SKM-1 (cell line): Measurements from ENCODE around the gene ROBO1.

Source experiments
- DNase-seq: peaks from one replicate; lab custom pipeline; 2025; ENCODE audit not compliant: unreplicated experiment; lab: John Stamatoyannopoulos, UW

The ROBO1 gene

DNA sequence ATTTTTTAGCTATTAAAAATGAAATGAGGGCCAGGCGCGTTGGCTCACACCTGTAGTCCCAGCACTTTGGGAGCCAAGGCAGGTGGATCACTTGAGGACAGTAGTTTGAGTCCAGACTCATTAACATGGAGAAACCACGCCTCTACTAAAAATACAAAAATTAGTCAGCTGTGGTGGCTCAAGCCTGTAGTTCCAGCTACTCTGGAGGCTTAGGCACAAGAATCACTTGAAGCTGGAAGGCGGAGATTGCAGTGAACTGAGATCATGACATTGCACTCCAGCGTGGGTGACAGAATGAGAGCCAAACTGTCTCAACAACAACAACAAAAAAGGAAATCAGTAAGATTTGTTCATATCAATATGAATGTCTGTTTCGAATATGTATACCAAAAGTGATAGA lies 517.1 kb downstream of the ROBO1 start:
- DNase-seq = no peak

DNA sequence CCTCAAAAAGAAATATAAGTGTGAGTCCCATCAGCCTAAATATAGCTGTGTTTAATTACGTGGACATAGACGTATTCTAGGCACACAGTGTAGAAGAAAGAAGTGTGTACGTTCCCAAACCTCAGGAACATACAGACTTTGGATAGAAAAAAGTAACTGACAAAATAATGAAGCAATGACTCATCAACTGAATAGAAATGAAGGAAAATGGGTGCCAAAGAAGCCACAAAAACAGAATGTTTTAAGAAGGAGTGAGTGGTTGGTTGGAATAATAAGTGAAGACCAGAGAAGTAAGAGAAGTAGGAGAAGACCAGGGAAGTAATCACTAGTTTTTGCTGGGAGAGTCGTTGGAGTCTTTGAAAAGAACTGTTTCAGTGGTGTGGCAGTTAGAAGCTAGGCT lies 518.1 kb downstream of the ROBO1 start:
- no peak for DNase-seq

DNA sequence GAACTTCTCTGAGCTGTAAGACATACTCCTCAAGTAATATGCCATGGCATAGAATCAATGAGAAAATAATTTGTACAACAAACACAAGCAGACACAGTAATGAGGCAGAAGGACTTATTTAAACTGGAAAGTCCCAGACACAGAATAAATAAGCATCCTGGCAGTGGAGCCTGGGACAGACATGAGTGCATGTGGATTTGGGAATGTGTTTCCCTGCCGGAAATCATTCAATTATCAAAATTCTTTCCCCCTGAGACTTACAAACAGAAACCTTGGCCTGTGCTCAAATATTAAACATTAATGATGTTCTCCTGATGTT lies 520.1 kb downstream of the ROBO1 start:
- DNase-seq = no peak

DNA sequence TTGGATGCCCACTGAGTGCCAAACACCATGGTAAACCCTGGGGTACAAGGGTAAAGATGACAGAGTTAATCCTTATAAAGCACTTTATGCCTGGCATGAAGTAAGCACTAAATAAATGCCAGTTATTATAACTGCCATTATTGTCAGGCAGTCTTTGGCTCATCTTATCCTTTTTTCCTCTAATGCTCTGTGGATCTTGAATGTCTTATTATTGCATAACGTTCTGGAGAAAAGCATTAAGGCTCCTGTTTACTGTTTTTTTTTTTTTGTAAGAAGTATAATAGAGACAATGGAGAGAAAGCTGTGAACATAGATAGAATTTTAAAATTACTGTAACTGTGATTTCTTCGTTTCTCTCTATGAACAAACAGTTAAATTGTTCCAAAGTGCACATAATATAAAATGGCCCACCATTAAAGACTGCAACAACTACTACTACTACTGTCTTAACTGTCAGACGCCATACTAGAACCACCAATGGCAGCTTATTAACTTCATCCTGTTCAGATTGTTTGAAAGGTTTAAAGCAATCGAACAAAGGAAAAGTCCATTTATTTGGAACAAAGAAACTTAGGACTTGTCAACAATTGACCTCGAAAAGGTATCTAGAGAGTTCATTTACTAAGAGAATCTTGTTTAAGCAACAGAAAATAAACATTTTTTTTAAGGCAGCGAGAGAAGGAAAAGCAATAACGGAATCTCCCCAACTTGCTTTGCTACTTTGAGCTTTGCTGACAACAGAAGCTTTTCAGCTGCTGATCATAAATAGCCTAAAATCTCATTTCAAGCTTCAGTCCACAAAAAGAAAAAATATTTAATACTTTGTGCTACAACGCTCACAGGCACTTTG lies 520.7 kb downstream of the ROBO1 start:
- no peak for DNase-seq

DNA sequence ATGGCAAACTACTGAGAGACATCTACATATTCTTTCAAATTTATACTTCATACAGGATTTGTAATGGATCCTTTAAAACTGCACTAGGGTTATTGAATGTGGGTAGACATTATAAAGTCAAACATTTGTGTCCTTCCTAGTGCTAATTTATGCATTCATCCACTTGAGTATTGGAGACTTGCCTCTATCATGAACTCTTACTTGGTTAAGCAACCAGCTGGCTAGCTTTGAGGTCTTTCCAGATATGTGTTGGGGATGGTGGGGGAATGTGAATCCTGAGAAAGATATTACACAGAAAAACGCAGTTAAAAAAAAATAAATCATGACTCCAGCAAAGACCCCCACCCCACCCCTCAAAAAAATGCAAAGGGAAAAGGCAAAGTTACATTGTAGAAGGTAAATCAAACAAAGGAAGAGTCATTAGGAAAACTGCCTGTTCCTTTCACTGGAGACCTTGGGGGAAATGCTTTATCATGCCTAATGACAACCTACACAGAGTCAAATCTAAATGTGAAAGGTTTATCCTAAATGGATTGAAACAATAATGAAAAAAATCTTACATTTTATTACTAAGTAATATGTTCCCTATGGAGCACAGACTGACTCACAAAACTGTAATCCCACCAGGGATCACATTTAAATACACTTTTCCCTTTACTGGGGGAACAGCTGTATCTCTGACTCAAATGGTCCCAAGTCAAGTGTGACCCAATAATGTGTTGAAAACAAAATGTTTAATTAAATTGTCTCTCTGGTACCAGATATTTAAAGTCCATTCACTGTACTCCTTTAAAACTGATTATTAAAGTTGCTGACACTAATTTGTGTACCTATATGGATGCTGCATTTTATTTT lies 522.3 kb downstream of the ROBO1 start:
- no peak for DNase-seq

DNA sequence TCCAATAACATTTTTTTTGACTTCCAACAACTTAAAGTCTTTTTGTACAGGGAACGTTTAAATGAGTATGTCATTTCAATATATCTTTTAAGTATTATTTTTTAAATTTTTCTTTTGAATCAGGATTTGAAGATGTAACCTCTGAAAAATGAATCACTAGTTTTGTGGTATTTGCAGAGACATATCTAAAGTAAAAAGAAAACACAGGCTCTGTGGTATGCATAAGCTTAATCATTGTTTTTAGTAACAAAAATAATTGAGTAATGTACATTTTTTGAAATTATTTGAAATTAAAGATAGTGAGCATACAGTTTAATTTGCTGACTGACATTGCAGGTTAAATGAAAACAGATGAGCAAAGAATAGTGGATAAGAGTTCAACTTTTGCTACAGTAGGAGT lies 531.3 kb downstream of the ROBO1 start:
- no peak for DNase-seq

DNA sequence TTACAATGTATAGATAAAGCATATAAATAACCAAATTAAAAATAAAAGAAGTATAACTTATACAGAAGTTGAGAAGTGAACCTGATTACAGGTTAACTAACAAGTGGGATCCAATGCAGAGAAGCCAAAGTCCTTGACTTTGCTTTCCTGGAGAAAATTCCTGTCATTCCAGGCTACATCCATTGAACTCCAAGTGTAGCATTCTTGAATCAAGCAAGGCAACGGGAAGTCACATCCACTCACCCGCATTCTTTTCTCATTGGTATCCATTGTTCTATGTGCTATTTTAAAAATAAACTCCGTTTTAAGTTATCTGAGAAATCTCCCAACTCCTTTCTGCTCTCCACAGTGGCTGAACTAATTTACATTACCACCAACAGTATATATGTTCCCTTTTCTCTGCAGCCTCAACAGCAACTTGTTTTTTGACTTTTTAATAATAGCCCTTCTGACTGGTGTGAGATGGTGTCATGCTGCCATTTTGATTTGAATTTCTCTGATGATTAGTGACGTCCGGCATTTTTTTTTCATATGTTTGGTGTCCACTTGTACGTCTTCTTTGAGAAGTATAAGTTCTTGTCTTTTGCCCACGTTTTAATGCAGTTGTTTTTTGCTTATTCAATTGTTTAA lies 534.3 kb downstream of the ROBO1 start:
- DNase-seq = no peak

DNA sequence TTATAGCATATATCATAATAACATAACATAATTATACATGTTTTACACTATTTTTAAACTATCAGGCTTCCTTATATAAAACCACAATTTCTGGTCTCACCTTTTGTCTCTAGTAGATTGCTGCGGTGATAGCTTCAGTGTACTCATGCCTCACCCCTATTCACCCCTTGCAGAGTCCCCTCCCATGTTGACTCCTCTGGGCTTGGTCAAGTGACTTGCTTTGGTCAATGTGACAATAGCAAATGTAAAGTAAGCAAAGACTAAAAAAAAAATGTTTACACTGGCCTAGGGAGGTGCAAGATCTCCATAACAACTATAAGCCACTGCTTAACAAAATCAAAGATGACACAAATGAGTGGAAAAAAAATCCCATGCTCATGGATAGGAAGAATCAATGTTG lies 537.5 kb downstream of the ROBO1 start:
- DNase-seq = no peak

DNA sequence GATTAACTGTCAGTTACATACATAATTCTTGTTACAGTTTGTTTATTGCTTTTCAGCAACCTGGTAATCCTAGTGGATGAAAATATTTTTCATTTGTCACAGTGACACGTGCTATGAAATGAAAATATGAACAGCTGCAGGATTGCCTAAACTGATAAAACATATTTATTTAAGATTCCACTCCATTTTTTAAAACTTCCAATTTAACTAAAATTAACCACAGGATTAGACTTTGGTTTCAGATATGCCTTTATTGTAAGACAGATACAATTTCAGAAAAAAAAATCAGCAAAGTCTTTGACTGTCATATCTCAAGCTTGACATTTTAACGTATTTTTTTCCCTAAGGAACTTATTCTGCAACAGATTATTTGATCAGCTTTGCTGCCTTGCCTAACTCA lies 550.7 kb downstream of the ROBO1 start:
- no peak for DNase-seq

DNA sequence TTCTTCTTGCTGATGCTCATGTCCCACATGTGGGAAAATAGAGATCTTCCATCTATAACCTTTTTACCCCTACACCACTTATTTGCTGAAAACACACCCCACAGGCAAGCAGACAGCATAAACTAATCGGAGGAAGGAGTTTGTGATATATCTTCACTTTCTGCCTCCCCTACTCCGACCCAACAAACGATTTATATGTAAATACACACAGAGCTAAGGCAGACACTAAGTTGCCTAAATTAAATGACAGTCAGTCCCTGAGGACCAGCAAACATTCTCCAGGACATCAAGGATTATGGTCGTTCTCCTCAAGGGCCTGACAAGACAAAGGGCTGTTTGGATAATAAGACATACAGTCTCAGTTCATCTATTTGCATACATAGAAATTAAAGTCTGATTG lies 552.5 kb downstream of the ROBO1 start:
- no peak for DNase-seq

DNA sequence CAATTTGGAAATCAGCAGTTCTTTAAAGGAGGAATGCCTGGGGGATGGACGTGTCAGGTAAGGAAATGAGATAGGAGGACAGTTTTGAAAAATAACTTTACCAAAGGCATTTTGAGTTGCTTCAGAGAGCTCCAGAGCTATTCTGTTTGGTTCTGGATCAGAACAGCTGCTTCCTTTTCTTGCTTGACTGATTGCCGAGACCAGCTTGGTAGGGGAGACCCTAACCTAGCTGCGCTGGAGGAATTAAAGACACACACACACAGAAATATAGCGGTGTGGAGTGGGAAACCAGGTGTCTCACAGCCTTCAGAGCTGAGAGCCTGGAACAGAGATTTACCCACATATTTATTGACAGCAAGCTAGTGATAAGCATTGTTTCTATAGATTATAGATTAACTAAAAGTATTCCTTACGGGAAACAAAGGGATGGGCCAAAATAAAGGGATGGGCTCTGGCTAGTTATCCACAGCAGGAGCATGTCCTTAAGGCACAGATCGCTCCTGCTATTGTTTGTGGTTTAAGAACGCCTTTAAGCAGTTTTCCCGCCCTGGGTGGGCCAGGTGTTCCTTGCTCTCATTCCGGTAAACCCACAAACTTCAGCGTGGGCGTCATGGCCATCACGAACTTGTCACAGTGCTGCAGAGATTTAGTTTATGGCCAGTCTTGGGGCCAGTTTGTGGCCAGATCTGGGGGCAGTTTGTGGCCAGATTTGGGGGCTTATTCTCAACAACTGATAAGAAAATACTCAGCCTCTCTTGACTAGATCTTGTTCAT lies 556.0 kb downstream of the ROBO1 start:
- DNase-seq = no peak

DNA sequence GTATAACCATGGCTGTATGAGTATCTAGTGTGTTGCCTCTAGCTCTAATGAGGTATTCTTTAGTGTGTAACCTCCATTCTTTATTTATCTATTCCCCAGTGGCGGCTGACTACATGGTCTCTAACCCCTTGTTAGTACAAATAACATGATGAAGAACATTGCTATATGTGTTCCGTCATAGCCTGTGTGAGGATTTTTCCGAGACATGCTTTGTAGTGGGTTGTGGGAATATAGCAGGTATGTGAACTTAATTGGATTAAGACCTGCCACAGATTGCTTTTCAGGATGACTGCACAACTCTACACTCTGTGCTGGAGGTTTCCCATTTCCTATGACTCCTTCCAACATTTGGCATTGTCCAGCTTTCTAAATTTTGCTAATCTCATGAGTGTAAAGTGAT lies 563.4 kb downstream of the ROBO1 start:
- DNase-seq = no peak

DNA sequence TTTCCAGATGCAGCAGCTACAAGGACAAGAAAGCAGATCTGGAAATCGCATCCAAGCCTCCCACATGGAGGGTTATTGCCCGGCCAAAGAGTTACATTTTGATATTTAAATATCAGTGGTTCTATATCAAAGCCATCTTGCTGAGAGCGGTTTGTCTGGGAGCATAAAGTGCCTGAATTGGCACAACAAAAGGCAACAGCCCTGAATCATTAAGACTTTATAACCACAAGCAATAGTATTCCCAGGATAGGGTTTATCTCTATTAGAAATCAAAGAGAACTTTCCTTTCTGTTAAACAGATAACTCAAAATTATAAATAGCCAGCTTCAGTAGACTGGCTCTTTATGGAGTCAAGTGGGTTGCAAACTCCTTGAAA lies 564.7 kb downstream of the ROBO1 start:
- no peak for DNase-seq

DNA sequence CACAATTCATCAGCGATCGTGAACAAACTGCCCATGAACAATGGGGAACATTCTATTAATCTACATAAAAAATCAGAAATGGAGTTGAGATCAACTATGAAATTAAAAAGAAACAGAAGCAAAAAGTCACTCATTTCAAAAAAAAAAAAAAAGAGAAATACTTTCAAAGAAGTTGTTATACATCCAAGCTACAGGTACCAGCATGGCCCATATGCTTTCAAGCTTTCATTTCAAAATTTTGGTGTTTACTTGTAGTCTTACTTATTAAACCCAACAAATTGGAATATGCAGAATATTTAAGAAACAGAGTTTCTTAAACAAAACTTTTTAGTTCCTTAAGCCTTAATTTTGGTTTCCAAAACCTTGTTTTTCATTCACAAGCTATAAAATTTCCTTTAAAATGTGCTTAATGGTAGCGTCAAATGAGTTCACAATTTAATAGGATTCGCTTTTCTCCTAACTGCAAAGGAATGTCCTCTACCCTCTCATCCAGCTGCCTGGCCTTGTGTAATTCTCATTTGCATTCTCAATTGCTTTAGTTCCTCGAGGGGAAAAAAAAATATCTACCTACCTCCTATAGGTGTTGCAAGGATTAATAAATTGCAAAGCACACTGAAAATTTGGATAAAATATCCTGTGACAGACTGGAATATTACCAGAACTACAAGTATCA lies 565.2 kb downstream of the ROBO1 start:
- DNase-seq = no peak

DNA sequence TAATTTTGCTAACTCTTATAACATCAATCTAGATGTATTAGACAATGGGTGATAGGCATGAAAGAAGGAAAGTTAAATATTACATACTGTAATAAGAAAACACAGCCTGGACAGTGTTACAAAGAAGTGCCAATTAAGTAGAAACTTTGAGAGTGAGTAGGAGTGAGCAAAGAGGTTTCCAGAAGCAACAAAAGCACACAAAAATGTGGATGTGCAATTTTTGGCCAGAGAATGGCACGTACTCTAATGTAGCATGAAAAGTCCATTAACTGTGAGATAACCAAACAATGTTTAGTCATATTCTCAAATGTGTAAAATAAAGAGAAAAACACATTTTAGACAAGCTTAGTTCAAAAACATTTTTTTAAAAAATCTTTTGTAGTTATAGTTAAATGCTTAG lies 567.3 kb downstream of the ROBO1 start:
- DNase-seq = no peak

DNA sequence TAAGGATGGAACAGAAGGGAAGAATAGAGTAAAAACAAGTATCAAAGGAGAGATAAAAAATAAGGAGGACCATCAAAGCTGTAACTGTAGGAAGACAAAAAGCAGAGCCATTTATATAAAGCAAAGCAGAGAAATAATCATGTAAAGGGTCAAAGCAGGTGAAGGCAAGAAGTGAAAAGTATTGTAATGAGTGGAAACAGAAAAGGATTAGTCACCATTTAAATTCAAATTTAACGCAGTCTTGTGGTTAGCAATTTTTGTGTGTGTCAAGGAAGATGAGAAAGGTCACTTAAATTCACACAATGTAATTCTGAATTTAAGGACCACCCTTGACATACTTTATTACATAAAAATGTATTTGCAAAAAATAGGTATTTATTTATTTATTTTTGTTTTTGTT lies 567.8 kb downstream of the ROBO1 start:
- no peak for DNase-seq

DNA sequence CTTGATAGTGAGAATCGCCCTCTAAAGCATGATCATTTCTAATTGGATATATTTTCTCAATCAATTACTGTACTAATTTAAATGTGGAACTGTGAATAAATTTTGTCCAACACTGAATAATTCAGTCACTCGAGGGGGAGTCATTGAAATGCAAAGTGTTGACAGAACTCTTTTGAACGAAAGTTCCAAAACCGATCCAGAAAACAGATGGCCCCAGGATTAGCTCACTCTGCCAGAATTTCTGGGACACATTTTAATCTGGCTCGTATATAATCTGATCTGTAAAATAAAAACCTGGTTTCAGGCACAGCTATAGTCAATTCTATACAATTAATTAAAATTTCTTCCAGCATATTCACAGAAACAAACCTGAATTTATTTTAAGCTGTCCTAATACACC lies 580.4 kb downstream of the ROBO1 start:
- no peak for DNase-seq

DNA sequence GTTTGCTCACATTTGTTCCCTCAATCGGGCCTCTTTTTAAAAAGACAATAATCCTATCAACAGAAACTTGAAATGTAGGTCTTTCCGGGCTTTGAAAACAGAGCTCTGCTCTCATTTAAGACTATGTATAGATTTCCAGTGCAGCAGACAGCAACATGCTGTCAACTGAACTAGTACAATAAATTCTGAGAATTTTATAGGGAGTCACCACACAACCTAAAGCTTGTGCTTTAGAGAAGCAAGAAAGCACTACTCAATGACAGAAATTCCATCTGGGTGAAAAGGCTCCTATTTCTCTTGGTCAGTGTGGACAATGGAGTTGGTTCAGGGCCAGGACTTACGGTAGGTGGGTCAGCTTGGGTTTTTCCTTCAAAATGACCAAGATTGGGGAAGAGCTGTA lies 583.5 kb downstream of the ROBO1 start:
- DNase-seq = no peak

DNA sequence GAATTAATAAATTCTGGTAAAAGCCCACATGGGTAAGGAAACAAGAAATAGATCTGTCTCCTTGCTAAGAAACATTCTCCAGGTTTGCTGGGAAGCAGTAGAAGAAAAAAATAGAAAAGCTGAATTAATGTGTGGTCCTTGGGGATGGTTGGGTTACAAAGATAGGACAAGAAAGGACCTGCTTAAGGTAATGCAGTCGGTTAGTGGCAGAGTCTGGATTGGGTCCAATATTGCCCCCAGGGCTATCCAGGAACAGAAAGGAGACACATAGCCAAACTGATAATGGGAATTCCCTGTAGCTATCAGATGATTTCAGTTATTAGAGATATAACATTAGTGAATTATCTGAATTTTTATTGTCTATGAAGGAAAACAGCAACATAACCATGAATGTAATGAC lies 584.3 kb downstream of the ROBO1 start:
- DNase-seq = no peak

DNA sequence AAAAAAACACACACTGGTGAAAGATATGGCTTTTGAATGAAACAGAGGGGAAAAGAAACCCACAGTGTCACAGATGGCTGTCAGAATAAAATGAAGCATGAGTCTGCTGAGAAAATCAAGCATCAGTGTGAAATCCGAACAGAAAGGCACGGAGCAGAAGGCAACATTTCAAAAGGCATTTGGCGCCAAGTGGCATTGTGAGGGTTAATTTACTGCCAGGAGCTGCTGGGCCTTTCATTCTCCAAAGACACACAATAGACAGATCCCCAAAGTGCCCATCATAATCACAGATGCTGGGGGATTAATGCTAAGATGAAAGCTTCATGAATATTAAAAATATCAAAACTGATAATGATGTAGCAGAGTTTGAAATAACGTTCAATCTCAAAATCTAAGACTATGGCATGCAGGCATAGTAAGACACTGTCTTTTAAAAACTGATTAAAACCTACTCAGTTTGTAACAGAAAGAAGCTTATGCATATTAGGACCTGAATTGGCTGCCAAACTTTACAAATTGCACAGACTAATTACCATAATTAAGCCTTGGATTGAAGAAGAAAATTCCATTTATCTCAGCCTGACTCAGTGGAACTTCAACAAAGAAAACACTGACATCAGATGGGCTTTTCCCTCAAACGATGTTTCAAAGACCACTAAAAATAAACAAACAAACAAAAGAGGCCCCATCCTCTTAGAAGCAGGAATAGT lies 589.2 kb downstream of the ROBO1 start:
- DNase-seq = no peak
